Hindlimb muscle (tissue), 1 donor: ENCODE data around the gene SMAD7. TPM values are rescaled to one million over a fixed set of nuclear protein-coding genes. Genes with fewer than 3 reads are reported as not detected.
A peak's percentile ranks its signal among the peaks of the same experiment; 100 is the strongest.

Experiments used
- DNase-seq: peaks from one replicate; pipeline ENCODE4 v3.0.0-alpha.2; 2013
- polyA plus RNA-seq: library from polyadenylated mRNA; unstranded; fragments of 120-200 nt; gene quantifications from one replicate; pipeline ENCODE4 v1.2.1, GENCODE V29; 2013; ENCODE audit not compliant: insufficient read length

SMAD7 gene
- polyA plus RNA-seq, 1 donor: 9.2 TPM

DNA sequence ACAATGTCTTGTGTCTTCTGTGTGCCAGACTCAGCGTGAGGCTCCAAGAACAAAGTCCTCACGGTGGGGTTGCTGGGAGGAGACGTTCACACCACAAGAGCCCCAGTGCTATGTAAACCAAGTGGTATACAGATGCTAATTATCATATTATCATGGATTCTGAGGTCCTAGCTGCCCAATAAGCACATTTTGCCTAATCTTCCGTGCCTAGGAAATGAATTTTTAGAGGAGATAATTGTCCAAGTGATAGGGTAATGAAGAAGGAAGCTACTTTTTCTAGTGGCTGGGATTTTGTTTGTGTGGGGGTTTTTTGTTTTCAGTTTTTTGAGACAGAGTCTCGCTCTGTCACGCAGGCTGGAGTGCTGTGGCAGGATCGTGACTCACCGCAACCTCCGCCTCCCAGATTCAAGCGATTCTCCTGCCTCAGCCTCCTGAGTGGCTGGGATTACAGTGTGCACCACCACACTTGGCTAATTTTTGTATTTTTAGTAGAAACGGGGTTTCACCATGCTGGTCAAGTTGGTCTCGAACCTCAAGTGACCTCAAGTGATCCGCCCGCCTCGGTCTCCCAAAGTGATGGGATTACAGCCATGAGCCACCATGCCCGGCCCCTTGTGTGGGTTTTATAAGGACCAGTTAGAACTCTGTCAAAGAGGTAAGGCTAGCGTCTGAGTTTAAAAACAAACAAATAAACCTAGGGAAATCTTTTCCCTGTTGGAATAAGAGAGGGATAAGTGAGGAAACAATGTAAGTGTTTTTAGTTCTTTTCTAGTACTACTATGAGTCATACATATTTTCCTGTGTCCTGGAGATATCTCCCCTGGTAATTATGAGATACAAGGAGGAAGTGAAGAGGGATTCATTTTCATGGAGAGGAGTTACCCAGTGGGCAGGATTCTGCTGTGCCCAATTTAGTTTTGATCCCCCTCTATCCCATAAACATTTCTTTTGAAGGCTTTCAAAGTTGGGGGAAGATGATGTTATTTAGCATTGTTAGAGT is 9.5 kb upstream of the SMAD7 start:
- DNase-seq: no peak

DNA sequence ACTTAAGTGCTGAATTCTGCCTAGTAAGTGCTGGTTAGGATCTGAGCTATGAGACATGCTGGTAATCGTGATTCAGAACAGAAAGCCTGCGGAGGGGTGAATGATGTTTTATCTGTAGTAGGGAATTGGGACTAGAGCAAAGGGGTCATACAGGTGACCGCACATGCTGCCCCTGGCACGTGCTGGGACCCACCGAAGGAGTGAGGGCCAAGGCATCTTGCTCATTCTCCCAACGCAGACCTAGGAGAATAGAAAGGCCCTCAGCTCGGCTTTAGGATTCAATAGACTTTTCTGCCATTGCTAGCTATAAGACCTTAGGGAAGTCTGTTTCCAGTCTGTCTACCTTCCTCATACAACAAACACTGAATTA is 8.8 kb upstream of the SMAD7 start:
- DNase-seq: no peak

DNA sequence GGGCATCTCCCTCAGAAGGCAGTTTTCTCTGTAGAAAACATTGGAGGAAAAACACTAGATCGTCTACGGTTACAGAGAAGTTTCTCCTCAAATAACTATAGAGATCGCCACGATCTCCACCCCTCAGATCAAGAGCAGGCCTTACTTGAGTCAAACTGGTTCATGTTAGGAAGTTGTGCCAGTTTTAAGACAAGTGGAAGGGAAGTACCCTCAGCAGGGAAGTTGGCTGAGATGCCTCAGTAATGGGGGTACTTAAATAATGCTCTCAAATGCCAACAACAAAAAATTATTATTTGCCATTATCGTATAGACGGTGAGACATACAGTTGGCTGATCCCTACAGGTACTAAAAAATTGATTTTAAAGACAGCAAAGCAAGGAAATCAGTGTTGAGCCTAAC is 8.2 kb upstream of the SMAD7 start:
- DNase-seq: no peak

DNA sequence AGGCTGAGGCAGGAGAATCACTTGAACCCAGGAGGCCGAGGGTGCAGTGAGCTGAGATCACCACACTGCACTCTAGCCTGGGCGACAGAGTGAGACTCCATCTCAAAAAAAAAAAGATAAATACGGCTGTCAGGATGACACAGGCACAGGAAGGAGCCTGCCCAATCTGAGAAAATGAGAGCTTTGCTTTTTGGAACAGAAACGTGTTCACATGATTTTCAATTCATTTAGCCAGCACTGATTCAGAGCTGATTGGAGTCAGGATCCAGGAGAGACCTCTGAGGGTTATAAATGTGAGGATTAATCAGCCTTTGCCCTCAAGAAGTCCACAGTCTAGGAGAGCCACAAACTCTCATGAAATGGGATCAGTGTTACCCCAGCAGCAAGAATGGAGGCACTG is 6.9 kb upstream of the SMAD7 start:
- DNase-seq: no peak

DNA sequence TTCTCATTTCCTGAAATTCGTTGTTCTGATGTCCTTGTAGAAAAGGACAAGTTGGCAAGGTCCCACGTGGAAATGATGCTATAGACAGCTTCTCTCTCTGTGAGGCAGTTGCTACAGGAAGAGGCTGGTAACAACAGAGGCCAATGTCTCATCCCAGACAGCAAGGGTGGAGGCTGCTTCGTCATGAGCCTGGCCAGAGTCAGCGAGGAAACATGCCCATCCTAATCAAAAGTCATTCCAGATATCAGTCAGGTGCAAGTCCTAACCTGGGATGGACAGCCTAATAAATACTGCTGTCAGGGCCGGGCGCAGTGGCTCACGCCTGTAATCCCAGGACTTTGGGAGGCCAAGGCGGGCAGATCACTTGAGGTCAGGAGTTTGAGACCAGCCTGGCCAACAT is 6.4 kb upstream of the SMAD7 start:
- no peak for DNase-seq

DNA sequence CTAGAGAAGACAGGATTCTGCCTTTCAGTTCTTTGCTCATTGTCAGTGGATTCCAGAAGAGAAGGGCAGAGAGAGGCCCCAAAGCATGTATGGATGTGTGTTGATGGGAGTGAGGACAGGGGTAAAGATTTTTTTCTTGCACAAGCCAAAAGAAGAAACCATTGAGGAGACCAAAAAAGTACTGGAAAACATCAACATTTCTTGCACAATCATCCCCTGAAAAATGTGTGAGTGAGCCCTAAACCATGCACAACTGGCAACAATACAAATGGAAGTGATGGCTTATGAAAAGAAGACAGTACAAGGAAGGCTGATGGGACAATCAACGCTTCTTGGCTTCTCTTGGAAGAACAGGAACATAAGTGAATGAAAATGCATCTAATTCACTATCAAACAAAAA is 5.6 kb upstream of the SMAD7 start:
- no peak for DNase-seq

DNA sequence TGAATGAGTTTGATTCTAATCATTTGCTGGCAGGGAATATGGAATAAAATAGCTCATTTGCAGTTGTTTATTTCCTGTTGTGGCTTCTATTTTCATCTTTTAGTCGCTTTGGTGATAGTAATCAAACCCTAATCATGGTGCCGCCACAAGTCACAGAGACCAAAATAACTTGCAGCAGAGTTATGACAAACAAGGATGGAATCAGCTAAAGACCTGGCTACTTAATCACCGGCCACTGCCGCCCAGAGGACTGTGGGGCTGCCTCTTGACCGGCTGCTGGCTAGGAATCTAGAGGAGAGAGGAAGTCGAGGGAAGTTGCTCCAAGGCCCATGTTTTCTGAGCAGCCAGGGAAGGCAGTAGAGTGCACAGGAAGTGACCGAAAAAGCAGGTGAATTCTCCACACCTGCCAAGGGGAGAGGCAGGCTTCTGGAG is 5.1 kb upstream of the SMAD7 start:
- no peak for DNase-seq

DNA sequence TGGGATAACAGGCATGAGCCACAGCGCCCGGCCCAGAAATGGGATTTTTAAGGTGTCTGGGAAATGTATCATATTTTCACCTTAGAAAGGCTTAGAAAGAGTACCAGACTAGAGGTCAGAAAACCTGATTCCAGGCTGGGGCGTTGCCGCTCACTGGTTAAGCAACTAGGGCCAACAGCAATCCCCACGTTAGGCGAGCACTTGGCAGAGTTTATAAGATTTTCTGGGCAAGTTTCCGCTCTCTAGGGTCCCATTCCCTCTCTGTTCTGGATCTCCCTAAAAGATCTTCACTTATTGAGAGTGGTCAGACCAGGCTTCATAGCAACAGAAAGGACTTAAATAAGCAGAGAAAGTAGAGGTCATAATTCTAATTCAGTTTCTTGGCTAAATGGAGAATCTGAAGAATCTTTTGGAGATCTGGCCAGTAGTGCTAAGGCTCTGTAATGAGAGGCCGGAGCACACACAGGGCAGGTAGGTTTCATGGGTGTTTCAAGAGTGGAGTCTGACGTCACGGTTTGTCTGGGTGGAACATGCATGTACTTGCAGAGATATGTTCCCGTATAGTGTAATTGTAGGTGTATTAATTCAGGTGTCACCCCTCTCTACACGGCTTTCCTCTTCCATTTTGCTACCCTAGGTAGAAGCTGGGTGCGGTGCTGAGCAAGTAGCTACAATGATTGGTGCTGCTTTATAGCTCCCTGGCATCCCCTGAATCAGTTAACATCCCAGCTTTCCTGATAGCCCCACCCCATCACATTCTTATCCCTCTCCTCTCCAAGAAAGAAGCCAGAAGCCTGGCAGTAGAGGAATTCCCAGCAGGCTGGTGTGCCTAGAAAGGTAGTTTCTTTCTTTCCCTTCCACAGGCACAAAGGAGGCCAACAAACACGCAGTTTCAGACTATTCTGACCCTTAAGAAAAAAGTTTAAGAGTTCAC is 4.4 kb upstream of the SMAD7 start:
- DNase-seq: no peak

DNA sequence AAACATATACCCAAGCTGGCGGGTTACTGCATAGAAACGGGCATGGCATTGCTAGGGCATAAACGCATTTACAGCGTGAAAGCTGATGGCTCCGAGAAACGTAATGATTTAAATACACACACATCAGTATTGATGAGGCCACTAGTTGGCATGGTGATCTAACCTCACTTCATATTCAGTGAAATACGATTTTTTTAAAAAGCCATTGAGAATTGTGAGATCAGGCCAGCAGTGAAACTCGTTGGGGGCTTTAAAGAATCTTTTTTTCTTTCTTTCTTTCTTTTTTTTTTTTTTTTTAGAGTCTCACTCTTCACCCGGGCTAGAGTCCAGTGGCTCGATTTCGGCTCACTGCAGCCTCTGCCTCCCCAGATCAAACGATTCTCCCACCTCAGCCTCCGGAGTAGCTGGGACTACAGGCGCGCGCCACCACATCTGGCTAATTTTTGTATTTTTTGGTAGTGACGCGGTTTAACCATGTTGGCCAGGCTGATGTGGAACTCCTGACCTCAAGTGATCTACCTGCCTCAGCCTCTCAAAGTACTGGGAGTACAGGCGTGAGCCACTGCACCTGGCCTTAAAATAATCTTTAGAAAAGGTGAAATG is 2.4 kb upstream of the SMAD7 start:
- no peak for DNase-seq

DNA sequence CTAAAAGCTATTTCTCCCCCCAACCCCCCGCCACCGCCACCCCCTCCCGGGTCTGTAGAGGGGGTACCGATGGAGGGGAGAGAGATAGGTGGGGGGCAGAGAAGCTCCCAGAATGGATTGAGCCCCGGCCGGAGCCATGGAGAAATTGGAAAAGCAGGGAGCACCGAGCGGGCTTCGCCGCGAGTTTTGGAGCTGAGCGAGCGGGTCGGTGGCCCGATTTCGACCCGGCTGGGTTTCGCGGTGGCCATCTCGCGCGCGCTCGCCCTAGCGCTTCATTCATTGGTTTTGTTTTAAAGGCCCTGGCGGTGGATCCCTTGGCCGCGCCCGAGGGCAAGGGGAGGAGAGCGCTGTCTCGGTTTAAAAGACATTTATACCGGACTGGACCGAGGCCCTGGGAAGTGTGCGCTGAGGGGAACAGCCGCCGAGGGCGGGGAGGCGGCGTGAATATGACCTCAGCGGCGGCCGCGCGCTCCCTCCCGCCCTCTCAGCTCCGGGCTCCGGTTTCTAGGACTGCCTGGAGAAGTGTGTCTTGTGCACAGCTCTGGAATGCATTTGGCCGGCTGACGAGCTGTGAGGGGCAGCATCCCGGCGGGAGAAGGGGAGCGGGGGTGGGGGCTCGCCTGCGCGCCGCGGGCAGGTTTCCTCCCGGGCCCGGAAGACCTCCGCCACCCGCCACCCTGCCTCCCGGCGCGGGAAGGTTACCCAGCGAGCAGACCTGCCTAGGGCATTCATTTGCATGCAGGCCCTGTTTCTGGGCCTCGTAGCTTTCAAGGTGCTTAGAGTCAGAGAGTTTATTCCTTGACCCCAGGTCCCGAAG is 1.7 kb upstream of the SMAD7 start:
- DNase-seq: peak; percentile 87

DNA sequence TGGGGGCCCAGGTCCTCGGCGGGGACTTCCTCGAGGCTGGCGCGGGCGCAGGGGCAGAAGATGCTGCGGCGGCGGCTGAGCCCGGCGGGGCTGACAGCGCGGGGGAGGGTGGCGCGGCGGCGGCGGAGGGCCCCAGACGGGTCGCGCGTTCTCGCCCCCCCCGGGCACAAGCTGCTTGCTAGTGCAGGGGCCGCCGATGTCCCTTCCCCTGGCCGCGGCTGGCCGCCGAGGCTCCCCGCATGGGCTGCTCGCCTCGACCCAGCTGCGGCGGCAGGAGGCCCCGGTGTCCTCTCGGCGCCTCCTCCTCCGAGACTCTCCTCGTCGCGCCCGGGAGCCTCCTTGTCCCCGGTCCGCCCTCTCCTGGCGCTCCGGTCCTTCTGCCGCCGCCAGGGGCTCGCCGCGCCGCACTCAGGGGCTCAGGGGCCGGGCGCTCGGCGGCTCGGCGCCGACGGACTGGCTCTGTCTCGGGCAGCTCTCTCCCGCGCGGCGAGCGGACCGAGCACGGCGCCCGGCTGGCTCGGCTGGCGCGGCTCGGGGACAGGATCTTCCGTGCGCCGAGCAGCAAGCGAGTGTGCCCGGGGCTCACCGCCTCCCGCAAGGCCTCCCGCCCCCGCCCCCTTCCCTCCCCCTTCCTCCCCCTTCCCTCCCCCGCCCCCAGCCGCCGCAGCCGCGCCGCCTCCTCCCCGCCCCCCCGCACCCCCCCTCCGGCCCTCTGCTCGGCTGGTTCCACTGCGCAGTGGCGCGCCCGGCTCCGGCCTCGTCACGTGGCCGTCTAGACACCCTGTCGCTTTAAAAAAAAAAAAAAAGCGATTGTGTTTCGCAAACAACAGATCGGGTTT is 902 bp upstream of the SMAD7 start:
- DNase-seq: peak; percentile 90

DNA sequence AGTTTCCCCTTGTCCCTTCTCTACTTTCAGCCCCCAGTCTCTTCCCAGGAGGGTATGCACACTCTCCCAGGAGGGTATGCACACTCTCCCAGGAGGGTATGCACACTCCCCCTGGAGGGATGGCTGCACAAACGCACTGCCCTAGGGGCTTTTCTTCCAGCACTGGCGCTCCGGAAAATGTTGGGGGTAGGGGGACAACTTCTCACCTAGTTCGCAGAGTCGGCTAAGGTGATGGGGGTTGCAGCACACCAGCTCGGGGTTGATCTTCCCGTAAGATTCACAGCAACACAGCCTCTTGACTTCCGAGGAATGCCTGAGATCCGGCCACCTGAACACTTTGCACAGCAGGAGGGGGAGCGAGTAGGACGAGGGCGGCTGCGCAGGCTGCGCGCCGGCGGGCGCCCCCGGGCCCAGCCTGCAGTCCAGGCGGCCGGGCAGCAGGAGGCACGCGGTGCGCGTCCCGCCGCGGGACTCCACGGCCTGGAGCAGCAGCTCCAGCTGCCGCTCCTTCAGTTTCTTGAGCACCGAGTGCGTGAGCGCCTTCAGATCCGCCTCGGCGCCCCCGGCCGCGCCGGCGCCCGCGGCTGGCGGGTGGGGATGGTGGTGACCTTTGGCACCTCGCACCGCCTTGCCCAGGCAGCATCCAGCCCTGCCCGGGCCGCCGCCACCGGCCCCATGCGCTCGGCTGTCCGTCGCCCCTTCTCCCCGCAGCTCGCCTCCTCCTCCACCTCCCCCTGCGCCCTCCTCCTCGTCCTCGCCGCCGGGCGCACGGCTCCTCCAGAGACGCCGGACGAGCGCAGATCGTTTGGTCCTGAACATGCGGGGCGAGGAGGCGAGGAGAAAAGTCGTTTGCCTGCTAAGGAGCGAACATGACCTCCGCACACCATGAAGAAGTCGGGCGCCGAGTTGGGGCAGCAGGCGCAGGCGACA is 894 bp downstream of the SMAD7 start:
- no peak for DNase-seq

DNA sequence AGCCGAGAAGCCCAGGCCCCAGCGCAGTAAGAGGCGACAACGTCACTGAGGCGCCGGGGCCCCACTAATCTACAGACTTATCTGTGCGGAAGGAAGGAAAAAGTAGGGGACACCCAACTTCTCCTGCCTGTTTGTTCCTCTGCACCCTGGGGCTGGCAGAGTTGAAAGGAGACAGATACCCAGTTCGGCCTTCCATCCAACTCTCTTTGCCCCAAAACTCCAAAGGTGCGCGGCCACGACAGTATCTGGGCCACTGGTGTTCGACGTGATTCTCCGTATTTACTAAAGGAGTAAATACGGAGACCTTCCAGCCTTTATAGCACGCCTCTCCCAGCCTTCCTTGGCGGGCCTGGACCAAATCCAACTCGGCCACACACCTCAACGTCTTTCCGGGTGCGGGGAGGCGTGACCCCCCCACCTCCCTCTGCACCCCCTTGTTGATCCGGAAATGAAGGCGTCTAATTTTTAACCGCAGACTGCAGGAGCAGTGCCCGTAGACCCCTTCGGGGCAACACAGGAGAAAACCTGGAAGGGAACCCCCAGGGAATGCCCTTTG is 1.6 kb downstream of the SMAD7 start:
- DNase-seq: no peak

DNA sequence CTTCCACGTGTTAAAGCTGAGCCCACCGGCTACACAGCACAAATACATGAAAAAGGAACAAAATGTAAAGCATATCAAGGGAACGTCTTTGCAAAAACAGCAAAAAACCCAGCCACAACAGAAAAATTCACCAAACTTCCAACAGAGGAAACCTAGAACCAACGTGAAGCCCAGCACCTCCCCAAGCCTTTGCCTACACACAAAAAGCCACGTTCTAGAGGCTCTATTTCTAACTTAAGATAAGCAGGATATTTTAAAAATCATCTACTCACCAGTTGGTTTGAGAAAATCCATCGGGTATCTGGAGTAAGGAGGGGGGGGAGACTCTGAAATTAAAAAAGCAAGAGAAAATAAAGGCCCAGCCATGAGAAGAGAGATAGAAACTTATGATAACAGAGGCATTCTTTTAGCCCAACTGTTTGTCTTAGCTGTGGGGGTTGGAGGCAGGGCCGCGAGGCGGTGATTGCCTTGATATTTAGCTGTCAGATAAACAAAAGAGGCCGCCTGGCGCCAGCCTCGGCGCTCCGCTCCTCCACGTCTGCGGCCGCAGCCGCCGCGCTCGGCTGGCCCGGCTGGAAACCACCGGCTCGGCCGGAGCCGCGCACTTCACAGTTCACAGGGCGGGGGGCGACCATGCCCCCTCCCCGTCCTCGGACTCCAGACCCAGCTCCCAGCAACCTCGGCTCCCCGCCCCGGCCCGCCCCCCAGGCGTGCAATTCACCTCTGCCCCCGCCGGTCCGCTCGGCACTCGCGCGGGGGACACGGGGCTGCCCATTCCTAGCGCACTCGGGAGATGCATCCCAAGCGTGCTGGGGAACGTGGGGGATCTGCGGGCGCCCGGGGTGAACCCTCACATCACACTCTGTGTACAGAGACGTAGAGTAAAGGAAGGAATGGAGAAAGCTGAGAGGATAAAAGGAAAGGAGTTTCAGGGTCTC is 2.4 kb downstream of the SMAD7 start:
- no peak for DNase-seq

DNA sequence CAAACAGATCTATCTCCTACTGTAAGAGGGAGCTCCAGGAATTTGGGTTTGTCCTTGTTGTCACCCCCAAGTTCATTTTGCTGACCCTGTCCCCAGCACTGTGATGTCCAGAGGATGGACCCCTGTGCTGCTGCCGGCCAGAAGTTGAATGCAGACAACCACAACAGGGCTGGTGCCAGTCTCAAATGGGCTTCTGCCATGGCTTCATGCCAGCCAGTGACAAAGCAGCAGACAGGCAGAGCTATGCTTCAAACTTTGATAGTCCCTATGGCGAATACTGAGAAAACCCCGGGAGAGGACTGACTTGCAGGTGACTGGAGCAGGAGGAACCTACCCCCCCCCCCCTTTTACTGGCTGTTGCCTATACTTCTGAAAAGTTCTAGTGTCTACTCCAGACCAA is 3.2 kb downstream of the SMAD7 start:
- no peak for DNase-seq

DNA sequence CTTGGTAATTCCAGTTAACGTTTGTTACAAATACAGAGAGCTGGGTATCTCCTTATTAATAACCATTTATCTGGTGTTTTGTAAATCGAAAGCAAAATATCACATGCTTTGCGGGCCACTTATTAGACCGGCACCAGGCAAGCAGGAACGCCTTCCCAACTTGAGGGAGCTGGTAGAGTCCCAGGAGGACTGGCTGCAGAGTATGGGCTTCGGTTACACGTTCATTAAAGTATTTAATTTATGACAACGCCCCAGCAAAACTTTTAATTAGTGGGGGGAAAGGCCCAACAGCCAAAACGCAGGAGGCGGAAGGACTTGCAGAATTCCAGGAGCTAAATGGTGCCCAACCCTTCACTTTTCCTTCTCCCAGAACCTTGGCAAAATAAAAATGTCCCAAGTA is 3.7 kb downstream of the SMAD7 start:
- DNase-seq: no peak

DNA sequence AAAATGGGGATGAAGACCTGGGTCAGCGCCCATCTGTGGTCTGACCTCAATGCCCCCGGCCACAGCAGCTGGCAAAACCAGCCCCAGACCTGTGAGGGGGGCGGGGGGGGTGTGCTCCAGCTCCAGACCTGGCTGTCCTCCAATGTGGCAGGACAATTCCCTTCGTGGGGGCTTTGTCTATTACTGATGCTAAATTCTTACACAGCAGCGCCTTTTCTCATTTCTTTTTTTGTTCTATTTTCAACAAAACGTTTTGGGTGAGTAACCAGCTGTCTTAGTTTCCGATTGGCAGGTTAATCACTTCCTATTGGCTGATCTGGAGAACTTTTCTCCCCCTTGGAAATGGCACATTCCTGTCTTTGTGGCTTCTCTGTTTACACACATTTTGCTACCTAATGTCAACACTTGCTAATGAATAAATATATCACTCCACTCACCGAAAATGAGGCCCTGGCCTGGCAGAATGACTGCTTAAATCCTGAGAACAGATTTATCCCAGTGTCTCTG is 4.4 kb downstream of the SMAD7 start:
- no peak for DNase-seq

DNA sequence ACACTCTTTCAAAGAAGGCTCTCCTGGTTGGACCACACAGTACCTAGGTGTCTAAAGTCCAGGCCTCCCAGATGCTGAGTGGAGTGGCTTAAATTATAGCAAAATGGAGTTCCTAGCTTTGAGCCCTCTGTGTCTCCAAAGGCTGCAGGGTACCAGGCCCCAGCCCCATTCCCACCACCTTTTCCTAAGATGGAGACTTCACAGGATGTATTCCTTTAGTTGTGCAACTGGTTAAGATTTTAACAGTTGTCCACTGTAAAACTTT is 4.9 kb downstream of the SMAD7 start:
- no peak for DNase-seq

DNA sequence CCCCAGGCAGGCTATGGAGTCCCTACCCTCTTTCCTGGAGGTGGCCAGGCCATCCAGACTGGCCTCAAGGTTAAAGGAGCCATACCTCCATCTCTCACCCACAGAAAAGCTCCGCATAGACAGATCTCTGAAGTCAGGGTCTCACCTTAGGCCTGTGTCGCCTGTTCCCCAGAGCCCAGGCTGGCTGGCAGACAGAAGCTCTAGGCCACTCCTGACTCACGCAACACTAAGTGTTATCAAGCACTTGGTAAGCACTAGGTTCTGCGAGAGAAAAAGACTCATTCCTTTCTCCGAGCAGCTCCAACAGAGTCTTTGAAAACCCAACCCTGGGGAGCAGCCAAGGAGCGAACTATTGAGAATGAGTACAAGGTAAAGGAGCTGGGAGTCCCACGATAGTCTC is 6.1 kb downstream of the SMAD7 start:
- no peak for DNase-seq
